Measurements from ENCODE around the gene C6orf52. TPM values are rescaled to one million over a fixed set of nuclear protein-coding genes. Genes with fewer than 3 reads are reported as not detected.
A peak's percentile ranks its signal among the peaks of the same experiment; 100 is the strongest.

C6orf52 gene
- polyA plus RNA-seq, 1 donor from 2014 or later = 9.4 TPM

DNA sequence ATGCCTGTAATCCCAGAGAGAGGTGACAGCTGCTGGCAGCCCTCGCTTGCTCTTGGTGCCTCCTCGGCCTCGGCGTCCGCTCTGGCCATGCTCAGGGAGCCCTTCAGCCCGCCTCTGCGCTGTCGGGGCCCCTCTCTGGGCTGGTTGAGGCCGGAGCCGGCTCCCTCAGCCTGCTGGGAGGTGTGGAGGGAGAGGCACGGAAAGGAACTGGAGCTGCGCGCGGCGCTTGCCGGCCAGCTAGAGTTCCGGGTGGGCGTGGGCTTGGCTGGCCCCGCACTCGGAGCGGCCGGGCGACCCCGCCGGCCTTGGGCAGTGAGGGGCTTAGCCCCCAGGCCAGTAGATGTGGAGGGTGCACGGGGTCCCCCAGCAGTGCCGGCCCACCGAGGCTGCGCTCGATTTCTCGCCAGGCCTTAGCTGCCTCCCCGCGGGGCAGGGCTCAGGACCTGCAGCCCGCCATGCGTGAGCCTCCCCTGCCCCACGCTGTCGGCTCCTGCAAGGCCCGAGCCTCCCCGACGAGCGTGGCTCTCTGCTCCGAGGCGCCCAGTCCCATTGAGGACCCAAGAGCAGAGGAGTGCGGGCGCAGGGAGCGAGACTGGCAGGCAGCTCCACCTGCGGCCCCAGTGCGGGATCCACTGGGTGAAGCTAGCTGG, 34.6 kb downstream of the C6orf52 start:
- Histone ChIP-seq H3K27me3 (ENCODE audit: insufficient read depth, low read depth, low read length) (no peaks in the 10 kb centered on the region), H3K4me3 (ENCODE audit: low read length) (peak overlapping the region; percentile 51), H3K9ac (ENCODE audit: low read length) (no peak overlapping the region), H4K20me1 (ENCODE audit: insufficient read depth) (no peaks in the 10 kb centered on the region), H3F3A (ENCODE audit: insufficient read depth, low read length, poor library complexity, severe bottlenecking) (no peaks in the 10 kb centered on the region), H3K27ac (ENCODE audit: low read length) (no peak overlapping the region), H3K36me3 (ENCODE audit: insufficient read depth, low read length) (no peaks in the 10 kb centered on the region), H3K4me2 (ENCODE audit: low read length) (no peak overlapping the region), H2AFZ (ENCODE audit: low read depth, low read length) (no peak overlapping the region), H3K79me2 (replicated peaks; ENCODE audit: insufficient read depth, low read length) (no peaks in the 10 kb centered on the region), H3K9me3 (ENCODE audit: low read length) (no peaks in the 10 kb centered on the region), H3K9me2 (ENCODE audit: insufficient read depth, low read length) (no peaks in the 10 kb centered on the region)
- TF ChIP-seq MXI1 (conservative IDR thresholded peaks at IDR 0.05; ENCODE audit: poor library complexity, severe bottlenecking) (no peak), TAF1 (IDR thresholded peaks at IDR 0.05; ENCODE audit: low read depth) (no peak), POLR2AphosphoS5 (IDR thresholded peaks at IDR 0.05) (no peak), RAD21 (conservative IDR thresholded peaks at IDR 0.05) (no peak), SMC3 (conservative IDR thresholded peaks at IDR 0.05; ENCODE audit: poor library complexity) (no peak), EP300 (conservative IDR thresholded peaks at IDR 0.05; ENCODE audit: poor library complexity, severe bottlenecking) (no peak), EZH2 (IDR thresholded peaks at IDR 0.05; ENCODE audit: borderline replicate concordance, insufficient read depth, low read length, poor library complexity, severe bottlenecking) (no peak)
- TF ChIP-seq, protein P1, sequence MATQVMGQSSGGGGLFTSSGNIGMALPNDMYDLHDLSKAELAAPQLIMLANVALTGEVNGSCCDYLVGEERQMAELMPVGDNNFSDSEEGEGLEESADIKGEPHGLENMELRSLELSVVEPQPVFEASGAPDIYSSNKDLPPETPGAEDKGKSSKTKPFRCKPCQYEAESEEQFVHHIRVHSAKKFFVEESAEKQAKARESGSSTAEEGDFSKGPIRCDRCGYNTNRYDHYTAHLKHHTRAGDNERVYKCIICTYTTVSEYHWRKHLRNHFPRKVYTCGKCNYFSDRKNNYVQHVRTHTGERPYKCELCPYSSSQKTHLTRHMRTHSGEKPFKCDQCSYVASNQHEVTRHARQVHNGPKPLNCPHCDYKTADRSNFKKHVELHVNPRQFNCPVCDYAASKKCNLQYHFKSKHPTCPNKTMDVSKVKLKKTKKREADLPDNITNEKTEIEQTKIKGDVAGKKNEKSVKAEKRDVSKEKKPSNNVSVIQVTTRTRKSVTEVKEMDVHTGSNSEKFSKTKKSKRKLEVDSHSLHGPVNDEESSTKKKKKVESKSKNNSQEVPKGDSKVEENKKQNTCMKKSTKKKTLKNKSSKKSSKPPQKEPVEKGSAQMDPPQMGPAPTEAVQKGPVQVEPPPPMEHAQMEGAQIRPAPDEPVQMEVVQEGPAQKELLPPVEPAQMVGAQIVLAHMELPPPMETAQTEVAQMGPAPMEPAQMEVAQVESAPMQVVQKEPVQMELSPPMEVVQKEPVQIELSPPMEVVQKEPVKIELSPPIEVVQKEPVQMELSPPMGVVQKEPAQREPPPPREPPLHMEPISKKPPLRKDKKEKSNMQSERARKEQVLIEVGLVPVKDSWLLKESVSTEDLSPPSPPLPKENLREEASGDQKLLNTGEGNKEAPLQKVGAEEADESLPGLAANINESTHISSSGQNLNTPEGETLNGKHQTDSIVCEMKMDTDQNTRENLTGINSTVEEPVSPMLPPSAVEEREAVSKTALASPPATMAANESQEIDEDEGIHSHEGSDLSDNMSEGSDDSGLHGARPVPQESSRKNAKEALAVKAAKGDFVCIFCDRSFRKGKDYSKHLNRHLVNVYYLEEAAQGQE (IDR thresholded peaks at IDR 0.05; ENCODE audit: borderline replicate concordance) = no peak
- TF ChIP-seq, protein P2, sequence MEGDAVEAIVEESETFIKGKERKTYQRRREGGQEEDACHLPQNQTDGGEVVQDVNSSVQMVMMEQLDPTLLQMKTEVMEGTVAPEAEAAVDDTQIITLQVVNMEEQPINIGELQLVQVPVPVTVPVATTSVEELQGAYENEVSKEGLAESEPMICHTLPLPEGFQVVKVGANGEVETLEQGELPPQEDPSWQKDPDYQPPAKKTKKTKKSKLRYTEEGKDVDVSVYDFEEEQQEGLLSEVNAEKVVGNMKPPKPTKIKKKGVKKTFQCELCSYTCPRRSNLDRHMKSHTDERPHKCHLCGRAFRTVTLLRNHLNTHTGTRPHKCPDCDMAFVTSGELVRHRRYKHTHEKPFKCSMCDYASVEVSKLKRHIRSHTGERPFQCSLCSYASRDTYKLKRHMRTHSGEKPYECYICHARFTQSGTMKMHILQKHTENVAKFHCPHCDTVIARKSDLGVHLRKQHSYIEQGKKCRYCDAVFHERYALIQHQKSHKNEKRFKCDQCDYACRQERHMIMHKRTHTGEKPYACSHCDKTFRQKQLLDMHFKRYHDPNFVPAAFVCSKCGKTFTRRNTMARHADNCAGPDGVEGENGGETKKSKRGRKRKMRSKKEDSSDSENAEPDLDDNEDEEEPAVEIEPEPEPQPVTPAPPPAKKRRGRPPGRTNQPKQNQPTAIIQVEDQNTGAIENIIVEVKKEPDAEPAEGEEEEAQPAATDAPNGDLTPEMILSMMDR (IDR thresholded peaks at IDR 0.05; ENCODE audit: poor library complexity, severe bottlenecking) = no peak

DNA sequence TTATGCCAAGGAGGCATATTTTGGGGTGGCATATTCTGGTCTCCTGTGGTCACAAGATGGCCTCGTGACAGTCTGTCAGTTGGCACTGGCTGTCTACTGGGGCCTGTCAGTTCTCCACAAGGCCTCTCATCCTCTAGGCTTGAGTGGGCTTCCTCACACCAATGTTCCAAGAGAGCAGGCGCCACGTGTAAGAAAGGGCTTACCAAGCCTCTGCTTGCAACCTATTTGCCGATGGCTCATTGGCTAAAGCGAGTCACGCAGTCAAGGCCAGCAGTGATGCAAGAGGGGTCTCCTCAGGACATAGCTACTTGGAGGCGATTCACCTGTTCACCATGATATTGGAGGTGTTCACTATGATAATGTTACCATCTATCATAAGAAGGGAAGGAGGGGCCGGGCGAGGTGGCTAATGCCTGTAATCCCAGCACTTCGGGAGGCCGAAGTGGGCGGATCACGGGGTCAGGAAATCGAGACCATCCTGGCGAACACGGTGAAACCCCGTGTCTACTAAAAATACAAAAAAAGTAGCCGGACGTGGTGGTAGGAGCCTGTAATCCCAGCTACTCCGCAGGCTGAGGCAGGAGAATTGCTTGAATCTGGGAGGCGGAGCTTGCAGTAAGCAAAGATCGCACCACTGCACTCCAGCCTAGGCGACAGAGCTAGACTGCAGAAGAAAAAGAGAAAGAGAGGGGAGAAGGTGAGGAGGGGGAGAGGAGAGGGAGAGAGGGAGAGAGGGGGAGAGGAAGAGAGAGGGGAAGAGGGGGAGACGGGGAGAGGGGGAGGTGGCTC, 35.3 kb downstream of the C6orf52 start:
- TF ChIP-seq RAD21 (conservative IDR thresholded peaks at IDR 0.05) = no peak
- TF ChIP-seq EP300 (conservative IDR thresholded peaks at IDR 0.05; ENCODE audit: poor library complexity, severe bottlenecking) = no peak
- no peak for TF ChIP-seq TAF1 (IDR thresholded peaks at IDR 0.05; ENCODE audit: low read depth)
- no peak for TF ChIP-seq MXI1 (conservative IDR thresholded peaks at IDR 0.05; ENCODE audit: poor library complexity, severe bottlenecking)
- no peak for TF ChIP-seq EZH2 (IDR thresholded peaks at IDR 0.05; ENCODE audit: borderline replicate concordance, insufficient read depth, low read length, poor library complexity, severe bottlenecking)
- TF ChIP-seq, protein P1 (IDR thresholded peaks at IDR 0.05; ENCODE audit: borderline replicate concordance) = no peak
- no peak for TF ChIP-seq POLR2AphosphoS5 (IDR thresholded peaks at IDR 0.05)
- TF ChIP-seq, protein P2 (IDR thresholded peaks at IDR 0.05; ENCODE audit: poor library complexity, severe bottlenecking) = no peak
- no peak for TF ChIP-seq SMC3 (conservative IDR thresholded peaks at IDR 0.05; ENCODE audit: poor library complexity)
- H3K4me2 ChIP-seq (ENCODE audit: low read length) = no peak overlapping the region
- no peaks in the 10 kb centered on the region for H3K9me2 ChIP-seq (ENCODE audit: insufficient read depth, low read length)
- H3K27ac ChIP-seq (ENCODE audit: low read length) = no peak overlapping the region
- H4K20me1 ChIP-seq (ENCODE audit: insufficient read depth) = no peaks in the 10 kb centered on the region
- no peaks in the 10 kb centered on the region for H3K79me2 ChIP-seq (replicated peaks; ENCODE audit: insufficient read depth, low read length)
- no peaks in the 10 kb centered on the region for H3K9me3 ChIP-seq (ENCODE audit: low read length)
- H3K36me3 ChIP-seq (ENCODE audit: insufficient read depth, low read length) = no peaks in the 10 kb centered on the region
- no peak overlapping the region for H2AFZ ChIP-seq (ENCODE audit: low read depth, low read length)
- no peak overlapping the region for H3K9ac ChIP-seq (ENCODE audit: low read length)
- H3K27me3 ChIP-seq (ENCODE audit: insufficient read depth, low read depth, low read length) = no peaks in the 10 kb centered on the region
- H3F3A ChIP-seq (ENCODE audit: insufficient read depth, low read length, poor library complexity, severe bottlenecking) = no peaks in the 10 kb centered on the region
- H3K4me3 ChIP-seq (ENCODE audit: low read length) = peak overlapping the region; percentile 51
